ENCODE results near the gene MRPL20. TPM values are rescaled to one million over a fixed set of nuclear protein-coding genes. Genes with fewer than 3 reads are reported as not detected.
"Not testable (repeated sequence)": the region's sequence is repeated elsewhere in the genome, so short reads cannot be mapped to it uniquely, and the experiment has no call there.

MRPL20 gene
- total RNA-seq, 1 experiment from 2014 or later = 110 TPM

GRCh38 chr1:1455366-1455884 lies 48.3 kb upstream of the MRPL20 start:
- CTCF ChIA-PET = no interaction called here
- Mint-ChIP-seq H3K4me3 (ENCODE audit: unreplicated experiment) (no peak overlapping the region), H3K36me3 (ENCODE audit: insufficient read depth, unreplicated experiment) (no peaks in the 10 kb centered on the region), H3K27ac (ENCODE audit: unreplicated experiment) (no peak overlapping the region), H3K4me1 (ENCODE audit: low read depth, unreplicated experiment) (no peaks in the 10 kb centered on the region), H3K27me3 (ENCODE audit: insufficient read depth, unreplicated experiment) (no peaks in the 10 kb centered on the region), H3K9me3 (ENCODE audit: unreplicated experiment) (no peaks in the 10 kb centered on the region)
- BruUV-seq (replicated peaks) = no TSS peak
- Histone ChIP-seq H3K4me3 (ENCODE audit: low read depth, low read length) (no peak overlapping the region), H3K9me3 (no peaks in the 10 kb centered on the region), H3K4me1 (no peaks in the 10 kb centered on the region), H3K36me3 (ENCODE audit: control insufficient read depth, insufficient read depth, low read length) (no peaks in the 10 kb centered on the region), H3K27me3 (replicated peaks; ENCODE audit: control insufficient read depth, insufficient read depth, low read length) (no peaks in the 10 kb centered on the region)
- no peak for TF ChIP-seq CTCF (IDR thresholded peaks at IDR 0.05; ENCODE audit: insufficient read depth in 1 of 2, low read depth in 1 of 2, low read length in 1 of 2, severe bottlenecking in 1 of 2, unreplicated experiment in 1 of 2)
- no peak for DNase-seq
- intact Hi-C loops (cut with micrococcal nuclease; ENCODE audit: unreplicated experiment) = no loop called here
- POLR2A ChIA-PET = no interaction called here

- intact Hi-C loops (cut with micrococcal nuclease; ENCODE audit: unreplicated experiment); H3K27me3 ChIP-seq (replicated peaks; ENCODE audit: control insufficient read depth, insufficient read depth, low read length); H3K4me1 ChIP-seq; H3K27me3 Mint-ChIP-seq (ENCODE audit: insufficient read depth, unreplicated experiment); H3K9me3 Mint-ChIP-seq (ENCODE audit: unreplicated experiment); H3K4me3 ChIP-seq (ENCODE audit: low read depth, low read length); BruUV-seq (replicated peaks); POLR2A ChIA-PET; H3K36me3 Mint-ChIP-seq (ENCODE audit: insufficient read depth, unreplicated experiment); H3K4me3 Mint-ChIP-seq (ENCODE audit: unreplicated experiment); CTCF ChIA-PET; DNase-seq; H3K4me1 Mint-ChIP-seq (ENCODE audit: low read depth, unreplicated experiment); H3K27ac Mint-ChIP-seq (ENCODE audit: unreplicated experiment); H3K36me3 ChIP-seq (ENCODE audit: control insufficient read depth, insufficient read depth, low read length); H3K9me3 ChIP-seq: not testable (repeated sequence)
Observed at GRCh38 chr1:1454286-1455056, 47.4 kb upstream of the MRPL20 start.

- intact Hi-C loops (cut with micrococcal nuclease; ENCODE audit: unreplicated experiment) = no loop called here
- no peak for DNase-seq
- TF ChIP-seq CTCF (IDR thresholded peaks at IDR 0.05; ENCODE audit: insufficient read depth in 1 of 2, low read depth in 1 of 2, low read length in 1 of 2, severe bottlenecking in 1 of 2, unreplicated experiment in 1 of 2) = no peak
- Mint-ChIP-seq H3K4me3 (ENCODE audit: unreplicated experiment) (no peak overlapping the region), H3K36me3 (ENCODE audit: insufficient read depth, unreplicated experiment) (no peaks in the 10 kb centered on the region), H3K27me3 (ENCODE audit: insufficient read depth, unreplicated experiment) (no peaks in the 10 kb centered on the region), H3K4me1 (ENCODE audit: low read depth, unreplicated experiment) (peaks cover 8% of the 10 kb centered on the region), H3K27ac (ENCODE audit: unreplicated experiment) (no peak overlapping the region), H3K9me3 (ENCODE audit: unreplicated experiment) (no peaks in the 10 kb centered on the region)
- Histone ChIP-seq H3K4me1 (no peaks in the 10 kb centered on the region), H3K4me3 (ENCODE audit: low read depth, low read length) (no peak overlapping the region), H3K27me3 (replicated peaks; ENCODE audit: control insufficient read depth, insufficient read depth, low read length) (no peaks in the 10 kb centered on the region), H3K9me3 (no peaks in the 10 kb centered on the region), H3K36me3 (ENCODE audit: control insufficient read depth, insufficient read depth, low read length) (no peaks in the 10 kb centered on the region)
- BruUV-seq (replicated peaks) = no TSS peak
- POLR2A ChIA-PET = no interaction called here
- CTCF ChIA-PET = no interaction called here
Observed at GRCh38 chr1:1452882-1453281, 45.8 kb upstream of the MRPL20 start.

- H3K27me3 Mint-ChIP-seq (ENCODE audit: insufficient read depth, unreplicated experiment); H3K27ac Mint-ChIP-seq (ENCODE audit: unreplicated experiment); H3K9me3 Mint-ChIP-seq (ENCODE audit: unreplicated experiment); H3K4me1 ChIP-seq; H3K4me3 ChIP-seq (ENCODE audit: low read depth, low read length); H3K27me3 ChIP-seq (replicated peaks; ENCODE audit: control insufficient read depth, insufficient read depth, low read length); H3K4me3 Mint-ChIP-seq (ENCODE audit: unreplicated experiment); H3K36me3 Mint-ChIP-seq (ENCODE audit: insufficient read depth, unreplicated experiment); H3K4me1 Mint-ChIP-seq (ENCODE audit: low read depth, unreplicated experiment); H3K36me3 ChIP-seq (ENCODE audit: control insufficient read depth, insufficient read depth, low read length); H3K9me3 ChIP-seq; intact Hi-C loops (cut with micrococcal nuclease; ENCODE audit: unreplicated experiment); POLR2A ChIA-PET; BruUV-seq (replicated peaks); CTCF ChIA-PET; DNase-seq: not testable (repeated sequence)
Observed at GRCh38 chr1:1452365-1452739, 45.3 kb upstream of the MRPL20 start.
